ENCODE measurements around the gene PEG3.

DNA sequence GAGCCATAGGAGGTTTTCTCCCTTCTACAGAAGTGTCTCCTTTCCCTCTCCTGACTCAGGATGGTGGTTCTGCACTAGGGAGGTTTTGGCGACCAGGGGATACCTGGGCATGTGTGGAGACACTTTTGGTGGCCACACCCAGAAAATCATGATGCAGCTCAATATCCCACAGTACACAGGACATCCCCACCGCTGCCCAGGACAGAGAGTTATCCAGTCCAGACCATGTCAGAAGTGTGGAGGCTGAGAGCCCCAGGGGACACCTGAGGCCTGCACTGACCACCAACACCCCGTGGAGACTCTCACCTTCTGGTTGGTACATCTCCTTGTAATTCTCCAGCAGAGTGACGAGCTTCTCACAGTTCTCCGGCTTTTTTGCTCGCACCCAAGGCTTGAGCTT lies 16.6 kb downstream of the PEG3 start:
- TF ChIP-seq POLR2A (IDR thresholded peaks at IDR 0.05) (no peak), POLR2AphosphoS5 (IDR thresholded peaks at IDR 0.05) (no peak)
- TF ChIP-seq, protein P1, sequence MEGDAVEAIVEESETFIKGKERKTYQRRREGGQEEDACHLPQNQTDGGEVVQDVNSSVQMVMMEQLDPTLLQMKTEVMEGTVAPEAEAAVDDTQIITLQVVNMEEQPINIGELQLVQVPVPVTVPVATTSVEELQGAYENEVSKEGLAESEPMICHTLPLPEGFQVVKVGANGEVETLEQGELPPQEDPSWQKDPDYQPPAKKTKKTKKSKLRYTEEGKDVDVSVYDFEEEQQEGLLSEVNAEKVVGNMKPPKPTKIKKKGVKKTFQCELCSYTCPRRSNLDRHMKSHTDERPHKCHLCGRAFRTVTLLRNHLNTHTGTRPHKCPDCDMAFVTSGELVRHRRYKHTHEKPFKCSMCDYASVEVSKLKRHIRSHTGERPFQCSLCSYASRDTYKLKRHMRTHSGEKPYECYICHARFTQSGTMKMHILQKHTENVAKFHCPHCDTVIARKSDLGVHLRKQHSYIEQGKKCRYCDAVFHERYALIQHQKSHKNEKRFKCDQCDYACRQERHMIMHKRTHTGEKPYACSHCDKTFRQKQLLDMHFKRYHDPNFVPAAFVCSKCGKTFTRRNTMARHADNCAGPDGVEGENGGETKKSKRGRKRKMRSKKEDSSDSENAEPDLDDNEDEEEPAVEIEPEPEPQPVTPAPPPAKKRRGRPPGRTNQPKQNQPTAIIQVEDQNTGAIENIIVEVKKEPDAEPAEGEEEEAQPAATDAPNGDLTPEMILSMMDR (IDR thresholded peaks at IDR 0.05 in 8 of 11, conservative IDR thresholded peaks at IDR 0.05 in 3 of 11): no peak
